HG02642 (cell line): Measurements from ENCODE around the gene IFI35.

Experiments
- ATAC-seq: cut with Tn5 transposase; IDR thresholded peaks from one replicate; pipeline ENCODE4 v1.9.1; 2021; ENCODE audit warnings: mild to moderate bottlenecking; ENCODE audit not compliant: unreplicated experiment, poor library complexity

The IFI35 gene

GRCh38 chr17:43020789-43021740 lies 14.5 kb downstream of the IFI35 start:
- ATAC-seq, result no peak

- ATAC-seq, result peak; percentile 47
Measured at GRCh38 chr17:43021741-43022512, 15.3 kb downstream of the IFI35 start, which contains the start of gene VAT1. Gene VAT1 (minus strand): TSS chr17:43022385. CDS start chr17:43022322, 63 bp downstream.

DNA sequence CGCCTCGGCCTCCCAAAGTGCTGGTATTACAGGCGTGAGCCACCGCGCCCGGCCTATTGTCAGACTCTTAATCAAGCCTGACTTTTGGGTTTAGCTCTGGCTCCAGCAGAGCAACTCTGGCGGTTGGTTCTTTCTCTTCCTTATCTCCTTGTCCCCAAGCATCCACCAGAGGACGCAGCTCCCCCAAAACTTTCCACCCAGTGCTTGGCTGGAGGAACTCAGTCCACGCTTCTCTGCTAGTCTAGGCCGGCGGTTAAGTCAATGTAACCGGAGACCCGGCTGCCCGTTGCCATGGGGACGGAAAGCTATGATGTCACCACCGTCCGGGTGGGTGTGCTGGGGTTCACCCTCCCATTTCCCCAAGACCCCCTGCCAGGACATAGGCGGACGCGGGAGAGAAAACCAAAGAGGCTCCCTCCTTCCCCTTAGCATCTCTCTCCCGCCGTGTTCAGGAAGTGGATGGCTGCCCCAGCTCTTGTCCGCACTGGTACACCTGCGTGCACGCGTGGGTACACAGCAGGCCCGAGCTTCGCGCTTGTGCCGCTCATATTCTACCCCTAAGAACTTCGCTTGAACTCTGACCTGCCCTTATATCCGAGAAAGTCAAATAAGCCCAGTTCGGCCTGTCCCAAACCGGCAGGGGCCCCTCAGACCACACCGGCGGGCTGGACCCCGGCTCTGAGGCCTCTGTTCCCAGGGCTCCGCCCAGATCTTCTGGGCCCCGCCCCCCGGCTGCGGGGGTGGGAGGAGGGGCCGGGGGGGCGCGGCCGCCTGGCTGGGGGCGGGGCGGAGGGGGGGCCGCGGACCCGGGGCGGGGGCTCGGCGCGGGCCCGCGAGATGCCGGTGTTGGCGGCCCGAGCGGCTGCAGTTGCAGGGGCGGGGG lies 18.1 kb downstream of the IFI35 start, which contains the start of gene RND2:
Gene RND2, plus strand, starts transcription at position 825 of the 883 bp plus-strand sequence. CDS start 117 bp downstream, outside the sequence.
- no peak for ATAC-seq

DNA sequence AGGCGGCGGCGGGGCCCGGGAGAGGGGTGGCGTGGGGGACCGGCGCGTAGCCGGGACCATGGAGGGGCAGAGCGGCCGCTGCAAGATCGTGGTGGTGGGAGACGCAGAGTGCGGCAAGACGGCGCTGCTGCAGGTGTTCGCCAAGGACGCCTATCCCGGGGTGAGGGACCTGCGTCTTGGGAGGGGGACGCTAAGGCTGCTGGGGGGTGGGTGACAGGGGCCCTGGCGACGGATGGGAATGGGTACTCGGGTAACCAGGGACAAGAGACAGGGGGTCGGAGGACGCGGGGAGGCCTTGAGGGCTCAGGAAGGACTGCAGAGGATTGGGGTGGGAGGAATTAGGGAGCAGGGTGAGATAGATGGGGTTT lies 18.7 kb downstream of the IFI35 start:
- ATAC-seq, result no peak

DNA sequence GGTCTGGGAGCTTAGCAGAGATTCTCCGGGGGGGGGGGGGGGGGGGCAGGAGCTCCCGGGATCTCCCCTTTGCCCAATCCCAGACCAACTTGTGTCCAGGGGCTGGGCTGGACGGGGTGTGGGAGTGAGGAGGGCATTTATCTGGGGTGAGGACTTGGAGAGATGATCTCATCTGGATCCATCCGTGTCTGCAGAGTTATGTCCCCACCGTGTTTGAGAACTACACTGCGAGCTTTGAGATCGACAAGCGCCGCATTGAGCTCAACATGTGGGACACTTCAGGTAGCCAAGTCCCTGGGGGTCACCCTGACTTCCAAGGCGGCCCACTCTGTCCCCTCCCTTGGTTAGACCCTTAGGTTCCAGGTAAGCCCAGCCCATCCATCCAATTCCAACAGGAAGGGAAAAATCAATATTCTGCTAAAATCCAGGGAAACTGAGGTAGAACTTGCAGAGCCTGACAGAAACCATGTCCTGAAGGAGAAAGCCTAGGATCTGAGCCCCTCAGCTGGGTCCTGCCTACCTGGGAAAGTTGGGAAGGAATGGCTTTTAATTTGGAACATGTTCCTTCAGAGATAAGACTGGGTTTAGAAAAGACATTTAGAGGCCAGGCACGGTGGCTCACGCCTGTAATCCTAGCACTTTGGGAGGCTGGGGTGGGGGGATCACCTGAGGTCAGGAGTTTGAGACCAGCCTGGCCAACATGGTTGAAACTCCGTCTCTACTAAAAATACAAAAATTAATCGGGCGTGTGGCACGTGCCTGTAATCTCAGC lies 19.4 kb downstream of the IFI35 start:
- no peak for ATAC-seq

DNA sequence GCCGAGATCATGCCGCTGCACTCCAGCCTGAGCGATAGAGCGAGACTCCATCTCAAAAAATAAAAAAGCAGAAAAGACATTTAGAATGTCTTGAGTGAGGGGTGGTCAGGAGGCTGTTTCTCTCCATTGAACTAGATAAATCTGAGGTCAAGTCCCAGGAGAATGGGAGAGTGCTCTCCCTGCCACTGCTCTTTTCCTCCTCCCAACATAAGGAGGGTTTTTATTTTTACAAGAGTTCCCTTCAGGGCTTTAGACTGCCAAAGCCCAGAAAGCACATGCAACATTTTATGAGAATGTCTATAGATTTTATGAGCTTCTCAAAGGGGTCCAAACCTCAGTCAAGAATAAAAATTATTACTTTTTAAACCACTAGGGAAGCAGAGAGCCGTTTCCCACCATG lies 20.0 kb downstream of the IFI35 start:
- no peak for ATAC-seq

GRCh38 chr17:43027091-43028032 lies 20.8 kb downstream of the IFI35 start:
- ATAC-seq, result no peak

- ATAC-seq, result no peak
Measured at GRCh38 chr17:43028221-43028861, 21.8 kb downstream of the IFI35 start.

GRCh38 chr17:43030137-43030767 lies 23.7 kb downstream of the IFI35 start:
- ATAC-seq, result no peak

- ATAC-seq, result no peak
Measured at GRCh38 chr17:43031666-43032065, 25.1 kb downstream of the IFI35 start.

GRCh38 chr17:43033948-43034881 lies 27.6 kb downstream of the IFI35 start:
- ATAC-seq, result no peak

- no peak for ATAC-seq
Measured at GRCh38 chr17:43034894-43035293, 28.3 kb downstream of the IFI35 start.

GRCh38 chr17:43039646-43040045 lies 33.1 kb downstream of the IFI35 start:
- ATAC-seq, result no peak

- ATAC-seq, result no peak
Measured at GRCh38 chr17:43040655-43041054, 34.1 kb downstream of the IFI35 start.

DNA sequence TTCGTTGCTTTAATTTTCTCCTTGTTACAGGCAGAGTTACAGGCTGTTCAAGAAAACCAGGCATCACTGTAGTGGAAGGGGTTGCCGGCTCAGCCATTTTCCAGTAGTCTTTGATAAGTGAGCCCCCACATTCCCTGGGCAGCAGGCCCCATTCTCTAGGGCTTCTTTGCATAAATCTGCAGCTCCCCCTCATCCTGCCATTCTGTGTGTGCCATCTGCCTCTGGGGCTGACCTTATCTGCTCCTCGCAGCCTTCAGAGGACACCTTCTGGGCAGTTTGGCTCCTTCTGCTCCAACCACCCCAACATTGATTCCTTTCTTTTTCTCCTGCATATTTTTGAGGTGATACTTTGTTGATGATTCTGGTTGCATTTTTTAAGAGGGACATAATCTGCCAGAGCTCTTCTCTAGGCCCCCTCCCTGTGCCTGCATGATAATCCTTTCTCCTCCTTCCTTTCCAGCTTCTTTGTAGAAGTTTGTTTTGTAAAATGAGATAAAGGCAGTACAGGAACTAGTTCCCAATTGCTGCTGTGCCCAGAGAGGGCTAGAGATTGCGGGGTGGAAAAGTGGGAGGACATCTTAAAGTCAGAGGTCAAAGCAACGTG lies 35.5 kb downstream of the IFI35 start:
- ATAC-seq, result no peak

GRCh38 chr17:43043307-43043706 lies 36.7 kb downstream of the IFI35 start:
- no peak for ATAC-seq
